ENCODE measurements around the gene SCN4B. TPM values are rescaled to one million over a fixed set of nuclear protein-coding genes. Genes with fewer than 3 reads are reported as not detected.

SCN4B gene
- polyA plus RNA-seq, 1 donor (not counting 4 experiments of a cell fraction or from before 2014, with no cell fraction given): 7.7 TPM

- FAIRE-seq (no peak), DNase-seq (ENCODE audit: low read depth, low spot score) (no peak)
- dilution Hi-C loops (cut with MboI; ENCODE audit: extremely low pct_ligation_motif_present, low sequenced_read_pairs): no loop called here
- Histone ChIP-seq H3K79me2 (ENCODE audit: control insufficient read depth, insufficient read depth, low read length) (no peaks in the 10 kb centered on the region), H3K9ac (ENCODE audit: control insufficient read depth, extremely low read depth, insufficient read depth, low read length) (no peak overlapping the region), H4K20me1 (ENCODE audit: control insufficient read depth, extremely low read depth, insufficient read depth, low read length) (no peaks in the 10 kb centered on the region), H3K4me2 (ENCODE audit: control insufficient read depth, extremely low read depth, insufficient read depth, low read depth, low read length) (no peak overlapping the region), H3K27me3 (ENCODE audit: control insufficient read depth, extremely low read depth, insufficient read depth, low read length) (peaks cover 4% of the 10 kb centered on the region), H3K9me3 (ENCODE audit: control insufficient read depth, low read depth, low read length) (no peaks in the 10 kb centered on the region), H3K9me1 (ENCODE audit: control insufficient read depth, extremely low read depth, insufficient read depth, low read length) (no peaks in the 10 kb centered on the region), H3K4me3 (ENCODE audit: control insufficient read depth in 2 of 3, extremely low read depth in 1 of 3, insufficient read depth in 2 of 3, low read depth in 1 of 3, low read length in 3 of 3) (no peak overlapping the region), H3K27ac (ENCODE audit: control insufficient read depth, insufficient read depth, low read length) (no peak overlapping the region), H3K4me1 (ENCODE audit: control insufficient read depth, extremely low read depth, insufficient read depth, low read length) (peaks cover 21% of the 10 kb centered on the region), H3K36me3 (ENCODE audit: control insufficient read depth in 2 of 2, extremely low read depth in 1 of 2, insufficient read depth in 2 of 2, low read length in 2 of 2) (no peaks in the 10 kb centered on the region), H2AFZ (ENCODE audit: control insufficient read depth, low read length) (no peak overlapping the region)
- TF ChIP-seq EZH2 (IDR thresholded peaks at IDR 0.05; ENCODE audit: low read length) (no peak), CTCF (optimal IDR thresholded peaks at IDR 0.05 in 1 of 3, IDR thresholded peaks at IDR 0.05 in 1 of 3, conservative IDR thresholded peaks at IDR 0.05 in 1 of 3; ENCODE audit: extremely low read depth in 1 of 3, insufficient read depth in 2 of 3, low read length in 3 of 3) (no peak)
Observed at GRCh38 chr11:118138839-118139420, 13.7 kb downstream of the SCN4B start.

GRCh38 chr11:118136801-118137200, 15.8 kb downstream of the SCN4B start:
- Histone ChIP-seq H3K9ac (ENCODE audit: control insufficient read depth, extremely low read depth, insufficient read depth, low read length) (no peak overlapping the region), H3K27ac (ENCODE audit: control insufficient read depth, insufficient read depth, low read length) (no peak overlapping the region), H4K20me1 (ENCODE audit: control insufficient read depth, extremely low read depth, insufficient read depth, low read length) (no peaks in the 10 kb centered on the region), H3K9me3 (ENCODE audit: control insufficient read depth, low read depth, low read length) (no peaks in the 10 kb centered on the region), H3K36me3 (ENCODE audit: control insufficient read depth in 2 of 2, extremely low read depth in 1 of 2, insufficient read depth in 2 of 2, low read length in 2 of 2) (no peaks in the 10 kb centered on the region), H3K79me2 (ENCODE audit: control insufficient read depth, insufficient read depth, low read length) (no peaks in the 10 kb centered on the region), H3K4me2 (ENCODE audit: control insufficient read depth, extremely low read depth, insufficient read depth, low read depth, low read length) (no peak overlapping the region), H3K4me3 (ENCODE audit: control insufficient read depth in 2 of 3, extremely low read depth in 1 of 3, insufficient read depth in 2 of 3, low read depth in 1 of 3, low read length in 3 of 3) (no peak overlapping the region), H2AFZ (ENCODE audit: control insufficient read depth, low read length) (no peak overlapping the region), H3K9me1 (ENCODE audit: control insufficient read depth, extremely low read depth, insufficient read depth, low read length) (no peaks in the 10 kb centered on the region), H3K4me1 (ENCODE audit: control insufficient read depth, extremely low read depth, insufficient read depth, low read length) (peaks cover 17% of the 10 kb centered on the region), H3K27me3 (ENCODE audit: control insufficient read depth, extremely low read depth, insufficient read depth, low read length) (peaks cover 4% of the 10 kb centered on the region)
- no peak for DNase-seq (ENCODE audit: low read depth, low spot score)
- dilution Hi-C loops (cut with MboI; ENCODE audit: extremely low pct_ligation_motif_present, low sequenced_read_pairs): no loop called here
- no peak for TF ChIP-seq EZH2 (IDR thresholded peaks at IDR 0.05; ENCODE audit: low read length)
- no peak for TF ChIP-seq CTCF (optimal IDR thresholded peaks at IDR 0.05 in 1 of 3, IDR thresholded peaks at IDR 0.05 in 1 of 3, conservative IDR thresholded peaks at IDR 0.05 in 1 of 3; ENCODE audit: extremely low read depth in 1 of 3, insufficient read depth in 2 of 3, low read length in 3 of 3)
- FAIRE-seq: no peak
